H9 (cell line): ENCODE measurements around the gene RMI1. TPM values are rescaled to one million over a fixed set of nuclear protein-coding genes. Genes with fewer than 3 reads are reported as not detected.
"Not testable (repeated sequence)": the region's sequence is repeated elsewhere in the genome, so short reads cannot be mapped to it uniquely, and the experiment has no call there.

Experiments
- DNase-seq: peaks from one replicate; pipeline ENCODE4 v3.0.0-alpha.2; 2017
- H2AFZ ChIP-seq: one replicate; pipeline ENCODE4 v1.6.1; 2013; ENCODE audit warnings: mild to moderate bottlenecking, low read length, control low read depth, moderate library complexity
- H2AK5ac ChIP-seq: 2 replicates; pipeline ENCODE4 v1.6.1; 2013; ENCODE audit warnings: low read length, control low read depth, mixed read lengths; ENCODE audit not compliant: insufficient read length
- H2BK120ac ChIP-seq: one replicate; pipeline ENCODE4 v1.6.1; 2013; ENCODE audit warnings: low read depth, mild to moderate bottlenecking, low read length, control low read depth, inconsistent platforms; ENCODE audit not compliant: poor library complexity, severe bottlenecking
- H2BK12ac ChIP-seq: 2 replicates; pipeline ENCODE4 v1.6.1; 2013; ENCODE audit warnings: low read length, control low read depth, mixed read lengths, low read depth; ENCODE audit not compliant: insufficient read length
- H2BK15ac ChIP-seq: 2 replicates; pipeline ENCODE4 v1.6.1; 2013; ENCODE audit warnings: low read depth, low read length, control low read depth
- H2BK20ac ChIP-seq: one replicate; pipeline ENCODE4 v1.6.1; 2013; ENCODE audit warnings: low read depth, mild to moderate bottlenecking, low read length, control low read depth, inconsistent platforms; ENCODE audit not compliant: poor library complexity, severe bottlenecking
- H2BK5ac ChIP-seq: 2 replicates; pipeline ENCODE4 v1.6.1; 2013; ENCODE audit warnings: low read length, control low read depth, mixed read lengths; ENCODE audit not compliant: insufficient read length
- H3K14ac ChIP-seq: 2 replicates; pipeline ENCODE4 v1.6.1; 2013; ENCODE audit warnings: low read length, control low read depth; ENCODE audit not compliant: insufficient read depth
- H3K18ac ChIP-seq: 2 replicates; pipeline ENCODE4 v1.6.1; 2013; ENCODE audit warnings: low read depth, mild to moderate bottlenecking, mixed read lengths, low read length, control low read depth; ENCODE audit not compliant: insufficient read length
- H3K23ac ChIP-seq: 2 replicates; pipeline ENCODE4 v1.6.1; 2013; ENCODE audit warnings: low read length, control low read depth, mixed read lengths, low read depth; ENCODE audit not compliant: insufficient read length
- H3K23me2 ChIP-seq: 2 replicates; pipeline ENCODE4 v1.6.1; 2013; ENCODE audit warnings: low read depth, mild to moderate bottlenecking, mixed read lengths, low read length, control low read depth; ENCODE audit not compliant: insufficient read length, poor library complexity, severe bottlenecking
- H3K27ac ChIP-seq: 2 replicates; pipeline ENCODE4 v1.5.1; 2013; ENCODE audit warnings: low read length, control low read depth, mixed read lengths, low read depth; ENCODE audit not compliant: insufficient read length
- H3K27me3 ChIP-seq: 2 replicates; pipeline ENCODE4 v1.6.1; 2013; ENCODE audit warnings: low read length, control low read depth, inconsistent platforms; ENCODE audit not compliant: insufficient read depth
- H3K4ac ChIP-seq: 2 replicates; pipeline ENCODE4 v1.6.1; 2013; ENCODE audit warnings: low read depth, mild to moderate bottlenecking, control low read depth, inconsistent platforms, low read length, moderate library complexity
- H3K4me1 ChIP-seq: 2 replicates; pipeline ENCODE4 v1.6.1; 2013; ENCODE audit warnings: low read length, control low read depth, inconsistent platforms; ENCODE audit not compliant: insufficient read depth
- H3K4me2 ChIP-seq: 2 replicates; pipeline ENCODE4 v1.6.1; 2013; ENCODE audit warnings: low read length, control low read depth, mixed read lengths; ENCODE audit not compliant: insufficient read length, insufficient read depth
- H3K56ac ChIP-seq: 2 replicates; pipeline ENCODE4 v1.6.1; 2013; ENCODE audit warnings: low read depth, mild to moderate bottlenecking, mixed read lengths, low read length, control low read depth; ENCODE audit not compliant: insufficient read length
- H3K79me1 ChIP-seq: 2 replicates; pipeline ENCODE4 v1.6.1; 2013; ENCODE audit warnings: low read depth, mild to moderate bottlenecking, moderate library complexity, low read length, control low read depth, inconsistent platforms; ENCODE audit not compliant: insufficient read depth, poor library complexity, severe bottlenecking
- H3K79me2 ChIP-seq: 2 replicates; pipeline ENCODE4 v1.6.1; 2013; ENCODE audit warnings: low read length, control low read depth, inconsistent platforms; ENCODE audit not compliant: insufficient read depth
- H3K9ac ChIP-seq: 2 replicates; pipeline ENCODE4 v1.6.1; 2013; ENCODE audit warnings: low read length, control low read depth, mixed read lengths; ENCODE audit not compliant: insufficient read length; ENCODE audit errors: extremely low read depth
- H3K9me3 ChIP-seq: one replicate; pipeline ENCODE4 v1.6.1; 2013; ENCODE audit warnings: low read depth, low read length, inconsistent platforms; ENCODE audit not compliant: control insufficient read depth
- H3T11ph ChIP-seq: one replicate; pipeline ENCODE4 v1.6.1; 2013; ENCODE audit warnings: mild to moderate bottlenecking, low read length, control low read depth, inconsistent platforms
- H4K20me1 ChIP-seq: one replicate; pipeline ENCODE4 v1.6.1; 2013; ENCODE audit not compliant: control insufficient read depth, insufficient read length, insufficient read depth
- H4K5ac ChIP-seq: 2 replicates; pipeline ENCODE4 v1.6.1; 2013; ENCODE audit warnings: low read depth, mild to moderate bottlenecking, mixed read lengths, low read length, control low read depth; ENCODE audit not compliant: insufficient read length
- H4K8ac ChIP-seq: replicated peaks from 2 replicates; pipeline ENCODE4 v1.6.1; 2013; ENCODE audit warnings: low read length, control low read depth, mixed read lengths, low read depth; ENCODE audit not compliant: insufficient read length
- H4K91ac ChIP-seq: 2 replicates; pipeline ENCODE4 v1.6.1; 2013; ENCODE audit warnings: low read depth, mild to moderate bottlenecking, moderate library complexity, mixed read lengths, low read length, control low read depth; ENCODE audit not compliant: insufficient read length
- H3K27ac Mint-ChIP-seq, 3 experiments: 2 replicates in 2 of 3; 3 replicates in 1 of 3; pipeline ENCODE4 v1.8.0; 2020 to 2021; ENCODE audit warnings: mixed read lengths in 3 of 3, mild to moderate bottlenecking in 1 of 3, moderate library complexity in 1 of 3
- H3K27me3 Mint-ChIP-seq: 2 replicates; pipeline ENCODE4 v1.8.0; 2021; ENCODE audit warnings: low read depth, mild to moderate bottlenecking, moderate library complexity, mixed read lengths
- H3K36me3 Mint-ChIP-seq, 3 experiments: 2 replicates in 2 of 3; 3 replicates in 1 of 3; pipeline ENCODE4 v1.8.0; 2020 to 2021; ENCODE audit warnings: low read depth in 3 of 3, mixed read lengths in 3 of 3; ENCODE audit not compliant: insufficient read depth in 1 of 3
- H3K4me1 Mint-ChIP-seq, 2 experiments: 2 replicates each; pipeline ENCODE4 v1.8.0; 2020; ENCODE audit warnings: mixed read lengths in 2 of 2
- H3K4me3 Mint-ChIP-seq, 2 experiments: 2 replicates in 1 of 2; 3 replicates in 1 of 2; pipeline ENCODE4 v1.8.0; 2020 to 2021; ENCODE audit warnings: mild to moderate bottlenecking in 2 of 2, mixed read lengths in 2 of 2, moderate library complexity in 1 of 2
- H3K9me3 Mint-ChIP-seq, 2 experiments: 2 replicates in 1 of 2; 3 replicates in 1 of 2; pipeline ENCODE4 v1.8.0; 2020; ENCODE audit warnings: mild to moderate bottlenecking in 2 of 2, mixed read lengths in 2 of 2, moderate library complexity in 1 of 2
- CTCF ChIP-seq: fragments of 200-600 bp; sonication (generic); conservative IDR thresholded peaks from 3 replicates; pipeline ENCODE4 v1.8.0; 2021; ENCODE audit warnings: antibody characterized with exemption, mild to moderate bottlenecking
- WGBS: extraction: QIAGEN DNeasy Blood & Tissue Kit; methylation state at CpG from one replicate; pipeline ENCODE4 v1.1.7; 2013; ENCODE audit warnings: missing lambda C conversion rate, low lambda C conversion rate, mixed read lengths; ENCODE audit not compliant: insufficient read length; ENCODE audit errors: extremely low coverage; 5-methylcytosine and 5-hydroxymethylcytosine counted together
- total RNA-seq: library from RNA; stranded (reverse); gene quantifications from 2 replicates; pipeline ENCODE4 v1.2.1, GENCODE V29; 2021

RMI1 gene
- total RNA-seq, 1 experiment from 2014 or later: 22.4 TPM

DNA sequence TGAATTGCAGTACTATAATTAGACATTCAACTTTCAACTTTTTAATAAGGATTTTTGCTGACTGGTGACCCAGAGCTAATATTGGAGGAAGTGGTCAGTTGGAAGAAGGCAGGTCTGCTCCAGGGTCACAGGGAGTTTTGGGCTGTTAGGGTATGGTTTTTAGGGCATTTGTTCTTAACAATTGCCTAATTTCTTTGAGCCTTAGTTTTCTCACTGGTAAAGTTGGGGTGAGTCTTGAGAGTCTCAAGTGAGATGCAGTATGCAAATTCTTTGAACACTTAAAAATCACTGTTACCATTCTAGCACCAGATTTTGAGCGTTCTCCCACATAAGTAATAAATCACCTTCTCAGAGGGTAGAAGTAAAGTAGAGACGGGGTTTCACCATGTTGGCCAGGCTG, 50.9 kb downstream of the RMI1 start:
- Histone ChIP-seq H2BK15ac (no peak overlapping the region), H3K18ac (no peak overlapping the region), H2BK120ac (no peak overlapping the region), H2BK12ac (no peak overlapping the region), H3K4ac (no peak overlapping the region), H3K14ac (no peak overlapping the region), H3K4me2 (no peak overlapping the region), H2AK5ac (no peak overlapping the region), H2AFZ (no peak overlapping the region), H3K23ac (no peak overlapping the region), H3K9ac (no peak overlapping the region), H4K8ac (no peak overlapping the region), H2BK5ac (no peak overlapping the region), H3K56ac (no peak overlapping the region), H3K9me3 (no peaks in the 10 kb centered on the region), H3K27ac (no peak overlapping the region), H3K23me2 (no peaks in the 10 kb centered on the region), H3K4me1 (no peaks in the 10 kb centered on the region; the same call in 1 of the 2 replicates), H4K20me1 (no peaks in the 10 kb centered on the region), H2BK20ac (no peak overlapping the region), H3K79me2 (no peaks in the 10 kb centered on the region), H3T11ph (no peak overlapping the region), H3K27me3 (no peaks in the 10 kb centered on the region), H3K79me1 (no peaks in the 10 kb centered on the region), H4K5ac (no peak overlapping the region), H4K91ac (no peak overlapping the region)
- WGBS: no CpG with 5 or more reads among the region's 2 CpGs
- no peaks in the 10 kb centered on the region for H3K36me3 Mint-ChIP-seq
- no peaks in the 10 kb centered on the region; a peak in 1 of 5 replicates for H3K9me3 Mint-ChIP-seq
- H3K4me1 Mint-ChIP-seq: peaks cover 3 to 6% of the 10 kb centered on the region in 2 experiments
- no peak for TF ChIP-seq CTCF
- peak overlapping the region in 1 of 3 experiments; percentile 57; a peak in 1 of 7 replicates for H3K27ac Mint-ChIP-seq
- H3K4me3 Mint-ChIP-seq: no peak overlapping the region
- 0 out of 2 replicates have a peak, but pooled peaks cover under 1% of the 10 kb centered on the region for H3K27me3 Mint-ChIP-seq
- DNase-seq: no peak

- not testable (repeated sequence) for H3K9ac ChIP-seq, DNase-seq, H2BK12ac ChIP-seq, H4K5ac ChIP-seq, H2BK5ac ChIP-seq, H2BK120ac ChIP-seq, H3K27ac ChIP-seq, H3K18ac ChIP-seq, H3K27me3 Mint-ChIP-seq, H3T11ph ChIP-seq, H3K4me1 Mint-ChIP-seq, H3K4ac ChIP-seq, H4K8ac ChIP-seq, H2BK15ac ChIP-seq, H3K9me3 ChIP-seq, H3K4me2 ChIP-seq, H2BK20ac ChIP-seq, H3K27me3 ChIP-seq, H2AFZ ChIP-seq, H3K4me1 ChIP-seq, H3K14ac ChIP-seq, H3K79me1 ChIP-seq, H3K56ac ChIP-seq, H3K23ac ChIP-seq, H3K4me3 Mint-ChIP-seq, H2AK5ac ChIP-seq, H3K79me2 ChIP-seq, H3K27ac Mint-ChIP-seq, H3K23me2 ChIP-seq, H4K20me1 ChIP-seq, H4K91ac ChIP-seq
- Mint-ChIP-seq H3K36me3 (peaks cover 8 to 22% (median 9%) of the 10 kb centered on the region in 3 experiments), H3K9me3 (peaks cover 29 to 36% of the 10 kb centered on the region in 2 experiments)
- WGBS: no CpG with 5 or more reads among the region's 5 CpGs
Measured at GRCh38 chr9:84041857-84042256, 61.3 kb downstream of the RMI1 start.
